ENCODE measurements around the gene POLK.

GRCh38 chr5:75603371-75603770, 91.7 kb downstream of the POLK start:
- TF ChIP-seq CTCF (conservative IDR thresholded peaks at IDR 0.05; ENCODE audit: low read length) (no peak), EZH2phosphoT487 (IDR thresholded peaks at IDR 0.05; ENCODE audit: borderline replicate concordance, low read depth, low read length) (no peak)
